22Rv1 (cell line): ENCODE data around the gene SQSTM1.

ENCODE experiments used
- CTCF ChIP-seq: fragments of 450-650 bp; IDR thresholded peaks from 2 replicates; pipeline ENCODE4 v1.5.1; 2017; ENCODE audit warnings: mild to moderate bottlenecking
- ZFX ChIP-seq: fragments of 450-650 bp; IDR thresholded peaks from 2 replicates; pipeline ENCODE4 v1.6.1; 2017; ENCODE audit warnings: antibody characterized with exemption, borderline replicate concordance

- TF ChIP-seq CTCF: no peak
- TF ChIP-seq ZFX: no peak
These were observed 32.4 kb downstream of the SQSTM1 start for GRCh38 chr5:179852993-179853547.
